Measurements from ENCODE around the gene ZNF200.

GRCh38 chr16:3246002-3246401 lies 11.0 kb upstream of the ZNF200 start:
- TF ChIP-seq CTCF (conservative IDR thresholded peaks at IDR 0.05; ENCODE audit: low read depth, low read length) (no peak), EZH2 (IDR thresholded peaks at IDR 0.05; ENCODE audit: borderline replicate concordance, low read depth, low read length, poor library complexity, severe bottlenecking) (no peak)

All from A673 (cell line).